SK-N-DZ (cell line): ENCODE data around the gene LETMD1.
"Not testable (repeated sequence)": the region's sequence is repeated elsewhere in the genome, so short reads cannot be mapped to it uniquely, and the experiment has no call there.

Source experiments
- DNase-seq: peaks from one replicate; pipeline ENCODE4 v3.0.0-alpha.2; 2015; ENCODE audit warnings: low spot score
- small RNA-seq, 2 experiments: library from RNA; depleted of rRNA; stranded (forward); fragments of <200 nt; gene quantifications; one replicate each; pipeline ENCODE3, GENCODE V24; 2014

LETMD1 gene

DNA sequence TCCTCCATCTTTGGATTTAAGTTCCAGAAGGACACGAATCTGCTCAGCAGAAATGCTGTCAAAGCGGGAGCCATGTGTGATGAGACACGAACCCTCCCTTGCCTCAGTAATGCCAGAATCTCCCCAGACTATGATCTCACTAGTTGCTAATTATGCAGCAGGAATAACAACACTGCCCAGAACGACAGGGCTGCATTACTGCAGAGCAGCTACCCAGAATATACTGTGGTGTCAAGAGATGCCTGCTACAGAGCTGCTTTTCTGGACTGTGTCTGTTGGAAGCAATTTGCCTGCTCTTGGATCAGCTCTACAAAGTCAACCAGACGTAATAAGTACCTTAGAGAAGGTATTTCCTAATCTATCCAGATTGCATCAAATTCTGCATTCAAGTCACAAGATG lies 29.8 kb downstream of the LETMD1 start:
- peak; percentile 14 for DNase-seq

GRCh38 chr12:51078346-51078745 lies 30.2 kb downstream of the LETMD1 start:
- not testable (repeated sequence) for DNase-seq

- DNase-seq: not testable (repeated sequence)
Observed at GRCh38 chr12:51078866-51079265, 30.7 kb downstream of the LETMD1 start.

DNA sequence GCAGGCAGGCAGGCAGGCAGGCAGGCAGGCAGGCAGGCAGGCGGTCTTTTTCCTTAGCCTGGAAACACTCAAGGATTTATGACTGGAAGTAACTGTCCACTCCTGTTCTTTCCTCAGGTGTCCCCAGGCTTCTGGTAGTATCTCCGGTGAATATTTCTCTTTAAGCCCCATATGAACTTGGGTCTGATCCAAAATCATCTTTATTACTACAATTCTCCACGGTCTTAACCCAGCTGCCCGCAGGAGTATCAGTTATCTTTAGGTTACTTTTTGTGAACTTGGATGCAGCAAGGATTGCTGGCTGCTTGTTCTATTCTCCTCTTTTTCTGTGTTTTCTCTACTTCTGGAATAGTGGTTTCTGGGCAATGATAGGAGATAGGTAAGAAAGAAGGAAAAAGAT lies 32.0 kb downstream of the LETMD1 start:
- no peak for DNase-seq

DNA sequence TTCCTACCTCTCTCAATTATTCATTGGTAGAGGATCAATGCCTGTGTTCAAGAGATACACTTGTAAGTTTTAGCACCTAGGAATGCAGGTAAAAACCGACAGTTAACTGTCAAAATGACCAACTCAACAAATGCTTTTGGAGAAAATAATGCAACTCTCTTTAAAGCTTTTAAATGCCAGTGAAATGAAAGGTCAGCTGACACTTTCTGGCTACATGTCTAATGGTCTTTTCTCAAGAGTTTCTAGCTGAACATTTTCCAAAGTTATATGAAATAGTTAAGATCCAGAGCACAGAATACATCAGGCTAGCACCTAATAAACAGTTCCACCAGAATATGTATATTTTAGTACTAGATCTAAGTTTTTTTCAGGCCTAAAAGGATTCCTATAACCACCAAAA lies 33.3 kb downstream of the LETMD1 start:
- no peak for DNase-seq

DNA sequence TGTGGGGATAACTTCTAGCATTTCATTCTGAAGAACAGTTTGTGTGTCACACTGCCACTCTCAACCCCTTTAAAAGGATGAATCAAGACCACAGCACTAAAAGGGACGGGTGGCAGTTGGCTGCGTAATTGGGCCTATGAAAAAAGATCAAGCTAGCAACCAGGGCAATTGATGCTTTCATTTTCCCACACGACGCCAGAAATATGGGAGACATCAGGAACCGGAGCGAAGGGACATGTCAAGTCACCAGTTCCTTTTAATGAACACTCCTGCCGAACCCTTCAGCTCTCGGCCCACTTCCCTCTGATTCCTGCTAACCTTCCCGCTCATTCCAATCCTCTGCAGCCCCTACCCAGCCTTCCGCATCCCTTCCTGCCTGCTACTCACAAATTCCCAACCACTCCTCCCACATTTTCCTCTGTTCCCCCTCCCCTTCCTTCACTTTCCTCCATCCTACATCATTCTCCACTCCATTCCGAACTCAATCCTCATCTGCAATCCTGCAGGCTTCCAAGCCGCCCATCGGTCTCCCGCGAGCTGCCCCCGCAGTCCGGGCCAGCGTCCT lies 34.5 kb downstream of the LETMD1 start:
- DNase-seq: peak; percentile 65

- peak; percentile 95 for DNase-seq
Observed at GRCh38 chr12:51083126-51083833, 35.2 kb downstream of the LETMD1 start, which contains the start of gene CSRNP2. Gene CSRNP2, minus strand, starts transcription at chr12:51083596. Its CDS starts 7,035 bp downstream, at chr12:51076561.

DNA sequence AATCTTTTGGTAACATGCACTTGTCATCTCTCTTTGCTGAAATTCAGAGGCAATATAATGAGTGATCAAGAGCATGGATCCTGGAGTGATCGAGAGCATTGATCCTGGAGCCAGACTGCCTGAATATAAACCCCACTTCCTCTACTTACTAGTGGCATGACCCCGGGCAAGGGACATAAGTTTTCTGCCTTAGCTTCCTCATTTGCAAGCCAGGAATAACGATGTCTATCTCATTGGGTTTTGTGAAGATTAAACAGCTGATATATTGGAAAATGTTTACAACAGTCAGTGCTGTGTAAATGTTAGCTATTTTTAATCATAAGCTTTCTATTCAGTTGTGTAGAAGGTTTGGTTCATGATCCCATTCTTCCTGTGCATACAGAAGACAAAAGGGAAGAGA lies 37.6 kb downstream of the LETMD1 start:
- DNase-seq: no peak

GRCh38 chr12:51086933-51087332 lies 38.8 kb downstream of the LETMD1 start:
- no peak for DNase-seq

GRCh38 chr12:51087818-51088217 lies 39.7 kb downstream of the LETMD1 start:
- DNase-seq: no peak

GRCh38 chr12:51090705-51091229 lies 42.6 kb downstream of the LETMD1 start:
- DNase-seq: no peak

DNA sequence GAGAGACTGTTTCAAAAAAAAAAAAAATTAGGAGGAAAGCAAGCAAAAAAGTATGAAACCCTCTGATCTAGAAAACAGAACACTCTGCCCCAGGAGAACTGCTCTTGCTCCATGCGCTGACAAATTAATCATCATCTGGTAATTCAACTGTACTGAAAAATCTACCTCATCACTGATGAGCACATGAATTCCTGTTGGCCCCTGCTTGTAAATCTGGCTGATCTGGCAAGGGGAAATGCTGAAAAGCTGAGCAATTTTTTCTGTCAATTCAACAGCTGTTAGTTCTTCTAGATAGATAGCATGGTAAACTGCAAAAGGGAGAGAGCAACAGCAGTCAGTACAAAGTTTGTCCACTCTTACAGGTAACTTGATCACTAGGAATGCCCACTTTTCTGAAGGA lies 50.5 kb downstream of the LETMD1 start:
- no peak for DNase-seq

DNA sequence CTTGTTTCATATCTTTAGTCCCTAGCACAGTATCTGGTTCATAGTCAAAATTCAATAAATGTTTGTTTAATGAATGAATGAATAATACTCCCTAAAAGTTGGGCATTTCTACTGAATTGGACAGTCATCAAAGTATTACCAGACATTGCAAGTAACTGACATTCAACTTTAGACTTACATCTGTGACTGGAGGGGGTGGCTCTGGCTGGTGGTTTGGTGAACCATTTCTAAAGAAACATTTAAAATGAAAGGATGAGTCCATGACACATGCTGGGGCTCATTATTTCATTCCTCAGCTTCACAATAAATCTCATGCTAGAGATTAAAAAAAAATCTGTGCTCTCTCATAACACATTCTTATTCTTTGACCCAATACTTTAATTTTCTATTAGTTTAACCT lies 55.9 kb downstream of the LETMD1 start:
- no peak for DNase-seq

- DNase-seq: no peak
Observed at GRCh38 chr12:51108136-51108535, 60.0 kb downstream of the LETMD1 start.

Small RNAs within 50 kb of the gene (small RNA-seq; reads per million reads assigned to genes)
- 0 to 0.04 reads per million in 2 experiments for gene RNU6-1273P
- gene RNU6-87P: 0 reads per million in 2 experiments
